H1 (cell line): ENCODE measurements around the gene RHOH.

Source experiments
- CTCF ChIP-seq, 3 experiments: IDR thresholded peaks; 1 replicate in 2 of 3; 2 replicates in 1 of 3; pipeline versions ENCODE4 v1.5.1 to v1.6.1; 2011; ENCODE audit warnings: low read length in 3 of 3, mild to moderate bottlenecking in 3 of 3, inconsistent platforms in 2 of 3, low read depth in 1 of 3, moderate library complexity in 1 of 3; ENCODE audit not compliant: insufficient read depth in 1 of 3; ENCODE audit errors: control extremely low read depth in 1 of 3
- E2F6 ChIP-seq: IDR thresholded peaks from 2 replicates; pipeline ENCODE4 v1.6.1; 2012; ENCODE audit warnings: inconsistent platforms
- EP300 ChIP-seq, 2 experiments: IDR thresholded peaks; 1 replicate in 1 of 2; 2 replicates in 1 of 2; pipeline ENCODE4 v1.6.1; 2011 to 2012; ENCODE audit warnings: low read depth in 2 of 2, low read length in 2 of 2, mild to moderate bottlenecking in 2 of 2, borderline replicate concordance in 1 of 2, inconsistent platforms in 1 of 2, moderate library complexity in 1 of 2
- EZH2 ChIP-seq: fragments of 200-600 bp; sonication (generic); IDR thresholded peaks from 2 replicates; pipeline ENCODE4 v1.7.1; 2012; ENCODE audit warnings: low read depth, mild to moderate bottlenecking, moderate library complexity, low read length, inconsistent platforms; ENCODE audit not compliant: severe bottlenecking
- JUN ChIP-seq: IDR thresholded peaks from 2 replicates; pipeline ENCODE4 v1.6.1; 2011; ENCODE audit warnings: low read depth, mild to moderate bottlenecking, improper control_type of control experiment, low read length
- JUND ChIP-seq: IDR thresholded peaks from 2 replicates; pipeline ENCODE4 v1.6.1; 2011; ENCODE audit warnings: mild to moderate bottlenecking, improper control_type of control experiment, low read length
- MAX ChIP-seq: IDR thresholded peaks from 2 replicates; pipeline ENCODE4 v1.6.1; 2012; ENCODE audit warnings: inconsistent platforms
- POLR2A ChIP-seq, 2 experiments: IDR thresholded peaks; 1 replicate in 1 of 2; 2 replicates in 1 of 2; pipeline ENCODE4 v1.6.1; 2011; ENCODE audit warnings: low read depth in 2 of 2, low read length in 2 of 2, mild to moderate bottlenecking in 2 of 2; ENCODE audit errors: control extremely low read depth in 1 of 2
- RBBP5 ChIP-seq: IDR thresholded peaks from 2 replicates; pipeline ENCODE4 v1.7.1; 2012; ENCODE audit warnings: low read depth, mild to moderate bottlenecking, inconsistent platforms, low read length, moderate library complexity, borderline replicate concordance
- SIN3A ChIP-seq, 2 experiments: IDR thresholded peaks in 1 of 2; conservative IDR thresholded peaks in 1 of 2; 2 replicates each; pipeline ENCODE4 v1.6.1; 2011 to 2012; ENCODE audit warnings: low read length in 2 of 2, improper control_type of control experiment in 1 of 2, low read depth in 1 of 2, mild to moderate bottlenecking in 1 of 2
- USF2 ChIP-seq: IDR thresholded peaks from 2 replicates; pipeline ENCODE4 v1.6.1; 2011; ENCODE audit warnings: low read length, improper control_type of control experiment

GRCh38 chr4:40190465-40190864 lies 6.4 kb upstream of the RHOH start:
- TF ChIP-seq CTCF (IDR thresholded peaks at IDR 0.05; ENCODE audit: control extremely low read depth in 1 of 3, insufficient read depth in 1 of 3, low read depth in 1 of 3, low read length in 3 of 3) = no peak
- no peak for TF ChIP-seq EP300 (IDR thresholded peaks at IDR 0.05; ENCODE audit: borderline replicate concordance in 1 of 2, low read depth in 2 of 2, low read length in 2 of 2)
- TF ChIP-seq POLR2A (IDR thresholded peaks at IDR 0.05; ENCODE audit: control extremely low read depth in 1 of 2, low read depth in 2 of 2, low read length in 2 of 2) = no peak
- TF ChIP-seq MAX = no peak
- TF ChIP-seq EZH2 = no peak
- TF ChIP-seq E2F6 = no peak
- no peak for TF ChIP-seq USF2
- TF ChIP-seq JUN = no peak
- TF ChIP-seq SIN3A (conservative IDR thresholded peaks at IDR 0.05 in 1 of 2, IDR thresholded peaks at IDR 0.05 in 1 of 2; ENCODE audit: low read depth in 1 of 2, low read length in 2 of 2) = no peak
- no peak for TF ChIP-seq RBBP5
- TF ChIP-seq JUND = no peak
